GM10266 (cell line): ENCODE results near the gene C11orf24.
A peak's percentile ranks its signal among the peaks of the same experiment; 100 is the strongest.

ENCODE experiments used
- DNase-seq: peaks from one replicate; pipeline ENCODE4 v3.0.0; 2012; ENCODE audit errors: extremely low spot score
- CTCF ChIP-seq: IDR thresholded peaks from 2 replicates; pipeline ENCODE4 v1.5.1; 2012; ENCODE audit warnings: mild to moderate bottlenecking, low read depth; ENCODE audit not compliant: control insufficient read depth, insufficient read depth; ENCODE audit errors: missing control alignments

Gene C11orf24

GRCh38 chr11:68215087-68215445 is 56.7 kb downstream of the C11orf24 start:
- no peak for DNase-seq
- TF ChIP-seq CTCF: no peak

GRCh38 chr11:68214173-68215086 is 57.3 kb downstream of the C11orf24 start:
- DNase-seq: no peak

GRCh38 chr11:68213555-68214172 is 58.1 kb downstream of the C11orf24 start:
- TF ChIP-seq CTCF: no peak
- peak; percentile 92 for DNase-seq

More at GRCh38 chr11:68214173-68215086, 57.3 kb downstream of the C11orf24 start:
- TF ChIP-seq CTCF: no peak

- DNase-seq: peak; percentile 73
- TF ChIP-seq CTCF: no peak
These were observed 58.6 kb downstream of the C11orf24 start, which contains the start of gene KMT5B for GRCh38 chr11:68213135-68213515. Gene KMT5B, minus strand, starts transcription at chr11:68213296. Its CDS starts 23,220 bp downstream, at chr11:68190076.

- peak; percentile 91 for DNase-seq
- TF ChIP-seq CTCF: peak; percentile 55
These were observed 59.2 kb downstream of the C11orf24 start for GRCh38 chr11:68212421-68213134.

- DNase-seq: no peak
- no peak for TF ChIP-seq CTCF
These were observed 60.2 kb downstream of the C11orf24 start for GRCh38 chr11:68211546-68211945.
